HG03558 (cell line): ENCODE data around the gene C1QA.

Experiments
- ATAC-seq: cut with Tn5 transposase; IDR thresholded peaks from one replicate; pipeline ENCODE4 v1.9.1; 2021; ENCODE audit warnings: moderate number of reproducible peaks; ENCODE audit not compliant: unreplicated experiment; ENCODE audit errors: extremely low read depth

C1QA gene

GRCh38 chr1:22611530-22611947 is 24.9 kb upstream of the C1QA start:
- ATAC-seq: no peak

GRCh38 chr1:22612671-22613571 is 23.5 kb upstream of the C1QA start:
- ATAC-seq: no peak

GRCh38 chr1:22613572-22613918 is 22.9 kb upstream of the C1QA start:
- ATAC-seq: no peak

GRCh38 chr1:22613951-22614350 is 22.5 kb upstream of the C1QA start:
- ATAC-seq: no peak

- no peak for ATAC-seq
Measured at GRCh38 chr1:22615886-22616285, 20.5 kb upstream of the C1QA start.

GRCh38 chr1:22616571-22616970 is 19.9 kb upstream of the C1QA start:
- no peak for ATAC-seq

- no peak for ATAC-seq
Measured at GRCh38 chr1:22618056-22618455, 18.4 kb upstream of the C1QA start.

- ATAC-seq: no peak
Measured at GRCh38 chr1:22619252-22619651, 17.2 kb upstream of the C1QA start.

GRCh38 chr1:22619798-22620197 is 16.6 kb upstream of the C1QA start:
- ATAC-seq: no peak

GRCh38 chr1:22621761-22622160 is 14.7 kb upstream of the C1QA start:
- ATAC-seq: no peak

- ATAC-seq: no peak
Measured at GRCh38 chr1:22625262-22625925, 11.0 kb upstream of the C1QA start.

GRCh38 chr1:22626237-22627157 is 9.9 kb upstream of the C1QA start:
- no peak for ATAC-seq

GRCh38 chr1:22627331-22627730 is 9.1 kb upstream of the C1QA start:
- ATAC-seq: no peak

- ATAC-seq: no peak
Measured at GRCh38 chr1:22628698-22629444, 7.6 kb upstream of the C1QA start.

- no peak for ATAC-seq
Measured at GRCh38 chr1:22629886-22630285, 6.5 kb upstream of the C1QA start.

GRCh38 chr1:22633697-22634463 is 2.5 kb upstream of the C1QA start:
- ATAC-seq: no peak

- ATAC-seq: no peak
Measured at GRCh38 chr1:22635436-22635835, 992 bp upstream of the C1QA start.

- no peak for ATAC-seq
Measured at GRCh38 chr1:22636927-22637326, 499 bp downstream of the C1QA start.

GRCh38 chr1:22637907-22638445 is 1.5 kb downstream of the C1QA start:
- no peak for ATAC-seq
